Nephron (organoid): ENCODE data around the gene STPG1.

Experiments
- H3K27ac Mint-ChIP-seq, 3 experiments: 2 replicates each; pipeline ENCODE4 v1.8.0; 2020; ENCODE audit warnings: mixed read lengths in 3 of 3, mild to moderate bottlenecking in 2 of 3, moderate library complexity in 1 of 3
- H3K27me3 Mint-ChIP-seq: 2 replicates; pipeline ENCODE4 v1.8.0; 2021; ENCODE audit warnings: low read depth, mild to moderate bottlenecking, moderate library complexity, mixed read lengths
- H3K36me3 Mint-ChIP-seq: 2 replicates; pipeline ENCODE4 v1.8.0; 2020; ENCODE audit warnings: low read depth, mixed read lengths
- H3K4me1 Mint-ChIP-seq: 2 replicates; pipeline ENCODE4 v1.8.0; 2020; ENCODE audit warnings: mixed read lengths
- H3K4me3 Mint-ChIP-seq, 3 experiments: 2 replicates each; pipeline ENCODE4 v1.8.0; 2020; ENCODE audit warnings: mild to moderate bottlenecking in 3 of 3, mixed read lengths in 3 of 3, moderate library complexity in 2 of 3
- H3K9me3 Mint-ChIP-seq: 2 replicates; pipeline ENCODE4 v1.8.0; 2020; ENCODE audit warnings: mixed read lengths
- CTCF ChIP-seq, 3 experiments: fragments of 200-600 bp; sonication (generic); IDR thresholded peaks; one replicate each; pipeline ENCODE4 v1.5.0; 2021; ENCODE audit warnings: antibody characterized with exemption in 3 of 3; ENCODE audit not compliant: unreplicated experiment in 3 of 3

STPG1 gene

GRCh38 chr1:24316645-24317044 is 96.9 kb downstream of the STPG1 start:
- H3K9me3 Mint-ChIP-seq: no peaks in the 10 kb centered on the region
- TF ChIP-seq CTCF (IDR thresholded peaks at IDR 0.05; ENCODE audit: unreplicated experiment in 3 of 3): no peak
- H3K4me3 Mint-ChIP-seq: no peak overlapping the region
- peaks cover 50% of the 10 kb centered on the region for H3K27me3 Mint-ChIP-seq
- peaks cover 39% of the 10 kb centered on the region for H3K4me1 Mint-ChIP-seq
- H3K36me3 Mint-ChIP-seq: no peaks in the 10 kb centered on the region
- no peak overlapping the region for H3K27ac Mint-ChIP-seq

DNA sequence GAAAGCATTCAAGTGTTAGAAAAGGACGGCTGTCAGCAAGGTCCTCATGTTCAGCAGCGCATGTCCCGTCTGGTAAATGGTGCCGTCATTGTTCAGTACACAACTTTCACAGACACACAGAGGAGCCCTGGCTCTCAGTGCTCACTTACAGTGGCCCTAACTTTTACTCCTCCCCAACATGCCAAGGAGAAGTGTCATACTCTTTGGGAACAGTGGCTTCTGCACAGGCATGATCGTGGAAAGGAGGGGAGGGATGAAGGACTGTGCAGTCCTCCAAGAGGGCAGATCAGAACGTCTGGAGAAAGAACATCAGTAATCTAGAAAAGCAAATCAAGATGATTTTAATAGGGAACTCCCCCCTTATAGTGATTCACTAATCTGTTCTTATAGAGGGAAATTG is 98.2 kb downstream of the STPG1 start:
- Mint-ChIP-seq H3K36me3 (no peaks in the 10 kb centered on the region), H3K27ac (no peak overlapping the region), H3K4me1 (peaks cover 30% of the 10 kb centered on the region), H3K27me3 (peaks cover 38% of the 10 kb centered on the region), H3K9me3 (no peaks in the 10 kb centered on the region), H3K4me3 (no peak overlapping the region)
- TF ChIP-seq CTCF (IDR thresholded peaks at IDR 0.05; ENCODE audit: unreplicated experiment in 3 of 3): no peak

DNA sequence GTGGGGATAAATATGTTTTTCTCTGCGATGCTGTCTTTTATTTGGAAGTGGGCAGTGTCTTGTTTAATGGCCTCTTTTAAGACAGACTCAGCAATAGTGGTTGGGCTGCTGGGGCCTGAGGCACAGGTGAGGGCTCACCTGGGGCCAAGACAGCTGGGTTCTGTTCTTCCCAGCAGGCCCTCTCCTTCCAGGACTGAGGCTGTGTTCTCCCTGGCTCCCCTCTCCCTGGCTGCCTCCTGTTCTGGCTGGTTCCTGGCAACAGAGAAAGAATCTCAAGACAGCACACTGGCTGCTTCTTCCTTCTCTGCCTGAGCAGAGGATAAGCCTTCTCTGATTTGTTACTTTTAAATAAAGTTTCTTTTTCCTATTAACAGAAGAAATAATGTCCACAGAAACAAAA is 101.8 kb downstream of the STPG1 start:
- H3K36me3 Mint-ChIP-seq: no peaks in the 10 kb centered on the region
- no peaks in the 10 kb centered on the region for H3K9me3 Mint-ChIP-seq
- no peaks in the 10 kb centered on the region for H3K4me1 Mint-ChIP-seq
- no peak overlapping the region for H3K4me3 Mint-ChIP-seq
- TF ChIP-seq CTCF (IDR thresholded peaks at IDR 0.05; ENCODE audit: unreplicated experiment in 3 of 3): no peak
- H3K27me3 Mint-ChIP-seq: peaks cover 7% of the 10 kb centered on the region
- peak overlapping the region in 2 of 3 experiments; percentile 6 to 52 for H3K27ac Mint-ChIP-seq

DNA sequence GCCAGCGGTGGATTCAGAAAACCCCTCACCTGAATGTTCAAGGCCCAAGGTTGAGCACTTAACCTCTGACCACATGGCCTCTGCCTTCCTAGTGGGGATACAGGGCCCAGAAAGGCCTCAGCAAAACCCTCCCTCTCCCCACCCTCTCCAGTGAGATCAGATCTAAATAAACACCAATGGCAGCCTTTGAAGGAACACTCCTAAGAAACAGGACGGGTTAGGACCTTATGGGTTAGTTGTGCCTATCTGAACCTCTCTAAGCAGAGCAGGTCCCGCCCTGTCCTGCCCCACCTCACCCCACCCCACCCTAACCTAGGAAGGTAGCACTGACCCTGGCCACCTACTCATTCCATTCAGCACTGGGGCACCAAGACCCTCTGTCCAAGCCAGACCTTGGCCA is 102.3 kb downstream of the STPG1 start:
- no peaks in the 10 kb centered on the region for H3K36me3 Mint-ChIP-seq
- H3K9me3 Mint-ChIP-seq: no peaks in the 10 kb centered on the region
- H3K4me1 Mint-ChIP-seq: no peaks in the 10 kb centered on the region
- peaks cover 7% of the 10 kb centered on the region for H3K27me3 Mint-ChIP-seq
- TF ChIP-seq CTCF (IDR thresholded peaks at IDR 0.05; ENCODE audit: unreplicated experiment in 3 of 3): no peak
- H3K27ac Mint-ChIP-seq: no peak overlapping the region
- no peak overlapping the region for H3K4me3 Mint-ChIP-seq

DNA sequence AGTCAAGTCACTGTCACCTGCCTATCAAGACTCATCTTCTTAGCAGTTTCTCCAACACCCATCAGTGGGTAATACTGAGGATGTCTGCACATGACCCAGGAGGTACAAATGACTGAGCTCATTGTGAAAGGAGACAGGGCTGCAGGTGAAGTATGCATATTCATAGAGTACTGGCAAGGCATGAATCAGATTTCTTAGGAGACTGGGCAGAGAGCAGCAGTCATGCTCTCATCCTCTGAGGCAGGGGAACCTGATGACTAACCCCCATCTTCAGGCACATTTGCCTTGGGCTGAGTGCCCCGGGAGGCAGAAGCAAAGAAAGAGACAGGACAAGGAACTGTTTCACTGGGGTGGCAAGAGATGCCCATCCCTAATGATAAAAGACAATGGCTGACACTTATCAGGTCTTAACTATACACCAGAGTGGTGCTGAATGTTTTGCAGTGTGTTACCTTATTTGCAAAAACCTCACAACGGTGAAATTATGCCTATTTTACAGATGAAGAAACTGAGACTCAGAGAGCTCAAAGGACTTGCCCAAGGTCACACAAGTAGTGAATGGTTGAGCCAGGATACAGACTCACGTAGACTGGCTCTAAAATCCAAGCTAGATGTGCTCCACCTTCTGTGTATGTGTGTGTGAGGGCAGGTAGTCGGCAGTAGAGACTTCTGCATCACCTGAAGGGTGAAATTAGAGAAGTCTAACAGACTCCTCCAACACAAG is 103.7 kb downstream of the STPG1 start:
- Mint-ChIP-seq H3K4me3 (no peak overlapping the region), H3K36me3 (no peaks in the 10 kb centered on the region), H3K27ac (no peak overlapping the region), H3K4me1 (no peaks in the 10 kb centered on the region), H3K27me3 (no peaks in the 10 kb centered on the region), H3K9me3 (no peaks in the 10 kb centered on the region)
- no peak for TF ChIP-seq CTCF (IDR thresholded peaks at IDR 0.05; ENCODE audit: unreplicated experiment in 3 of 3)

DNA sequence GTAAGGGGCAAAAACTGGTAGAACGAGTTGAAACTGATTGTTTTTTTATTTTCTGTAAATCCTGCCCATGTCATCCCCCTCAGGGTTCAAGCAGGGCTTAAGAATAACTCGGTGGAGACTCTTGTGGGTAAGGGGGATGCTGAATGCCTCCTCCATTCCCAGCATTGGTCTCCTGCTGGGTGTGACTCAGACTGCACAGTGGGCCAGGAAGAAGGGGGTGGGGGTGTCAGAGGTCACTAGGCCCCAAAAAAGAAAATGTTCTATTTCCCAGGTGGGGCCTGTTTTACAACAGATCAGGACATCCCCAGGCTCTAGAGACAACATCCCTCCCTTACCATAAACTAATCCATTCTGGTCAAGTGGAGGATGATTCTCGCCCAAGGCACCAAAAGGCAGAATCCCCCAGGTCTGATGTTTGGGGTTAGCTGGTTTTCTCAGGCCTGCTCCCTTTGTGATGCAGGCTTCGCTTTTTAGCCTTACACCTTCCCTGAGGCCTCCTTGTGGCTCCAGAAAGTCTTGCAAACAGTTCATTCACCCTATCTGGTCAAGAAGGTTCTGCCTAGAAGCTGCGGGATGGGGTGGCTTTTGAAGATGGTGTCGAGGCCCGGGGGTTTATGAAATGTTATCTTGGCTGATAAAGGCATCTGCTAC is 105.1 kb downstream of the STPG1 start:
- Mint-ChIP-seq H3K27ac (no peak overlapping the region), H3K27me3 (peaks cover 7% of the 10 kb centered on the region), H3K4me1 (no peaks in the 10 kb centered on the region), H3K9me3 (no peaks in the 10 kb centered on the region), H3K36me3 (no peaks in the 10 kb centered on the region), H3K4me3 (no peak overlapping the region)
- TF ChIP-seq CTCF (IDR thresholded peaks at IDR 0.05; ENCODE audit: unreplicated experiment in 3 of 3): peak in 2 of 3 experiments; percentile 18
